ENCODE results near the gene NELFA. TPM values are rescaled to one million over a fixed set of nuclear protein-coding genes. Genes with fewer than 3 reads are reported as not detected.

Gene NELFA
- total and polyA plus RNA-seq, 2 of the 4 experiments (the other 2 are of a cell fraction): 4.3 to 21.9 TPM

GRCh38 chr4:1983846-1984405 is 24.8 kb downstream of the NELFA start:
- Histone ChIP-seq H3K9me3 (ENCODE audit: control insufficient read depth, insufficient read depth, low read length) (no peaks in the 10 kb centered on the region), H4K20me1 (ENCODE audit: insufficient read depth, low read length) (peaks cover 8% of the 10 kb centered on the region), H3K23ac (ENCODE audit: low read depth, low read length) (no peak overlapping the region), H3K4me1 (ENCODE audit: control insufficient read depth, insufficient read depth, low read length) (no peaks in the 10 kb centered on the region), H2BK120ac (ENCODE audit: low read depth, low read length) (no peak overlapping the region), H3K14ac (replicated peaks; ENCODE audit: low read depth, low read length) (no peak overlapping the region), H2BK5ac (ENCODE audit: low read depth, low read length, poor library complexity, severe bottlenecking) (no peak overlapping the region), H2BK20ac (ENCODE audit: low read depth, low read length) (no peak overlapping the region), H3K18ac (ENCODE audit: low read depth, low read length) (no peak overlapping the region), H4K5ac (ENCODE audit: low read depth, low read length) (no peak overlapping the region), H3K4me3 (ENCODE audit: insufficient read depth, low read depth, low read length) (no peak overlapping the region), H3K27me3 (ENCODE audit: control insufficient read depth, insufficient read depth, low read length) (no peaks in the 10 kb centered on the region), H3K4me2 (ENCODE audit: low read depth, low read length) (no peak overlapping the region), H2AFZ (replicated peaks; ENCODE audit: low read length, poor library complexity) (no peak overlapping the region), H2AK9ac (replicated peaks; ENCODE audit: low read depth, low read length, poor library complexity) (no peak overlapping the region), H3K36me3 (ENCODE audit: control insufficient read depth, insufficient read depth, low read length) (peaks cover 80% of the 10 kb centered on the region), H4K91ac (ENCODE audit: insufficient read depth, low read depth, low read length) (no peak overlapping the region), H3K79me1 (ENCODE audit: low read depth in 1 of 2, low read length in 2 of 2) (peaks cover 0 to 16% of the 10 kb centered on the region in 2 experiments; a peak in 2 of 4 replicates), H4K8ac (ENCODE audit: low read depth in 2 of 2, low read length in 2 of 2) (no peak overlapping the region), H3K9ac (ENCODE audit: low read depth, low read length) (no peak overlapping the region), H3K27ac (ENCODE audit: insufficient read depth, low read length) (no peak overlapping the region), H3K9me1 (ENCODE audit: insufficient read depth, low read length) (no peaks in the 10 kb centered on the region; the same call in 1 of the 2 replicates), H3K56ac (ENCODE audit: extremely low read depth, insufficient read depth, low read length) (no peak overlapping the region), H3K4ac (ENCODE audit: low read depth, low read length) (no peak overlapping the region), H2BK15ac (ENCODE audit: low read depth, low read length) (no peak overlapping the region), H2AK5ac (ENCODE audit: low read depth, low read length) (no peak overlapping the region)
- DNase-seq (no peak), ATAC-seq (ENCODE audit: low read depth) (no peak)
- 95% methylated on average over 15 of the region's 21 CpGs; no CpG with 5 or more reads in 1 of the 2 experiments for WGBS, 2 experiments (ENCODE audit: extremely low coverage in 2 of 2, insufficient read length in 1 of 2)
- dilution Hi-C loops (cut with HindIII; ENCODE audit: low sequenced_read_pairs, unreplicated experiment): no loop called here
- in situ Hi-C loops (cut with MboI; ENCODE audit: low sequenced_read_pairs): no loop called here
- TF ChIP-seq RCOR1 (IDR thresholded peaks at IDR 0.05; ENCODE audit: insufficient replicate concordance, low read length) (no peak), CHD1 (IDR thresholded peaks at IDR 0.05; ENCODE audit: low read depth, low read length) (no peak), POLR2A (IDR thresholded peaks at IDR 0.05; ENCODE audit: low read depth, low read length) (no peak), USF2 (IDR thresholded peaks at IDR 0.05; ENCODE audit: low read depth, low read length) (no peak), MAZ (IDR thresholded peaks at IDR 0.05; ENCODE audit: borderline replicate concordance, low read depth, low read length) (no peak)
- POLR2A ChIA-PET (ENCODE audit: unreplicated experiment): no interaction called here
- no TSS peak for BruUV-seq (replicated peaks)
- intact Hi-C loops (cut with micrococcal nuclease): no loop called here
- CTCF ChIA-PET: no interaction called here
